GM21528 (cell line): ENCODE data around the gene PURA.

Experiments used
- ATAC-seq: cut with Tn5 transposase; IDR thresholded peaks from one replicate; pipeline ENCODE4 v1.9.1; 2021; ENCODE audit warnings: mild to moderate bottlenecking, moderate library complexity; ENCODE audit not compliant: unreplicated experiment, low FRiP score

Gene PURA

DNA sequence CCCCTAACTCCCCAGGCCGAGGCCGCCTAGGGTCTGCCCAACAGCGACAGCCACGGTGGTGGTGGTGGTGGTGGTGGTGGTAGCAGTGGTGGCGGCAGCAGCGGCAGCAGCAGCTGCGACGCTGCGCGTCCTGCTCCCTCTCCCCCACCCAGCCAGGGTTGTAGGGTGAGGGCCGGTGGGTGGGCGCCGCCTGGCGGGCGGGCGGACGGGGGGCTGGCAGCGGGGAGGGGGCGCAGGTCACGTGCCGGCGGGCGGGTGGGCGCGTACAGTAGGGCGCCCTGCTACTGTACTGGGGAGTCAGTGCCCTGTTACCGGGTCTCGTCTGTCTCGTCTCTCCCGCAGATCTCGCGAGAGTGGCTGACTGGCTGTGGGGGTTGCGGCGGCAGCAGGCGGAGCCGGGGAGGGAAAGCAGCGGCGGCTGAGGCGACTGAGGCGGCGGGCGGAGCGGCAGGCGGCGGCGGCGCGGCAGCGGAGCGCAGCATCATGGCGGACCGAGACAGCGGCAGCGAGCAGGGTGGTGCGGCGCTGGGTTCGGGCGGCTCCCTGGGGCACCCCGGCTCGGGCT lies at the start of gene PURA:
Gene PURA (plus strand): TSS at position 411 of the 565 bp plus-strand sequence. CDS start 73 bp downstream, at position 484.
- ATAC-seq, result peak; percentile 91

DNA sequence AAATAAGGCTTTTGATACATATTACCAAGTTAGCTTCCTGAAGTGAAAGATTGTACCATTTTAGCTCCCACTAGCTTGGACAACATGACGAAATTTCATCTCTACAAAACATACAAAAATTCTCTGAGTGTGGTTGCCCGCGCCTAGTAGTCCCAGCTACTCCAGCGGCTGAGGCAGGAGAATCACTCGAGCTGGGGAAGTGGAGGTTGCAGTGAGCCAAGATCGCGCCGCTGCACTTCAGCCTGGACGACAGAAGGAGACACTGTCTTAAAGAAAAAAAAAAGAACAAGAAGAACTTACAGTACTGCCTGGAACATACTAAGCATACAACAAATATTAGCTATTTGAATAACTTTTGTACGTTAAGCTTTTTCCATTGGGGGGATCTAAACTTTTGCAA lies 41.1 kb upstream of the PURA start:
- no peak for ATAC-seq

DNA sequence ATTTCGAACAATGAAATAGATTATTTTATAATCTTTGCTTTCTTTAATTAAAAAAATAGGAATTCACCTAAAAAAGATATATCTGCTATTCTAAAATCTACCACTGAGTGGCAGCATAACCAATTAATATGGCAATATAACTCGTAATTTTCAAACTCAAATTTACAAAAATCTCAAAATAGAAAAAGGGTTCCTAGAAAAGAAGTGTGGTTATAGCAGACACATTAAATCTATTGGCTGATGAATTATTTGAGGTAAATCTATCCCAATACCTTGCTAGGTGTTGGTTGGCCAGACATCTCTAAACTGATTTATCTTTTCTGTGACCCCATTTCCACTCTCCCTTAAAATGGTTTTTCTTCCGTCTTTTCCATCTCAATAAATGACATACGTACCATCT lies 40.6 kb upstream of the PURA start:
- no peak for ATAC-seq

DNA sequence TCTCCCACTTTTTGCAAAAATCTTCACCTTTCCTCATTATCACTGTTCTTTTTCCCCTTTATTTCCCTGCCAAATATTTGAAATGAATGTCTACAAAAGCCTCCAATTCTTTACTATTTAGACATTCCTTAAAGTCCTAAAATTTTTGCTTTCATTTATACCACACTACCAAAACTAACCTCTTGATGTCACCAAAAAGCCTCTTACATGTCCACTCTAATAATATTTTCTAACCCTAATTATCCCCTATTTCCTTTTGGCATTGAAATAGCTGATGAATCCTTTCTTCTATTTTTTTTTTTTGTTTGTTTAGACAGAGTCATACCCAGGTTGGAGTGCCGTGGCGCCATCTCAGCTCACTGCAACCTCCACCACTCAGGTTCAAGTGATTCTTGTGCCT lies 38.5 kb upstream of the PURA start:
- ATAC-seq, result no peak

DNA sequence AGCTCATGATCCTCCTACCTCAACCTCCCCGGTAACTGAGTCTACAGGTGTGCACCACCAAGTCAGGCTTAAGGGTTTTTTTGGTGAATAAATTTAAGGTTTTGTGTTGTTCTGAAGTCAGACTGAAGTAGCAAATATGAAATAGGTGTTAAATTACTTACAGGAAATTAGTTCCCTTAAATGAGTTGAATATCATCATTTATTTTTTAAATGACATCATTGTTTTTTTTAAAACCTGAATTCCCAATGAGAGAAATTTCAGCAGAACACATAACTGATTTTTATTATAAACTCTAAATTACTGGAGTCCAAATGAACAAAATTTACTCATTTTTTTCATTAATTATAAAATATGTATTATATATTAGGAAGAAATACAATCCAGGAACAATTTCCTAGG lies 37.8 kb upstream of the PURA start:
- ATAC-seq, result no peak

DNA sequence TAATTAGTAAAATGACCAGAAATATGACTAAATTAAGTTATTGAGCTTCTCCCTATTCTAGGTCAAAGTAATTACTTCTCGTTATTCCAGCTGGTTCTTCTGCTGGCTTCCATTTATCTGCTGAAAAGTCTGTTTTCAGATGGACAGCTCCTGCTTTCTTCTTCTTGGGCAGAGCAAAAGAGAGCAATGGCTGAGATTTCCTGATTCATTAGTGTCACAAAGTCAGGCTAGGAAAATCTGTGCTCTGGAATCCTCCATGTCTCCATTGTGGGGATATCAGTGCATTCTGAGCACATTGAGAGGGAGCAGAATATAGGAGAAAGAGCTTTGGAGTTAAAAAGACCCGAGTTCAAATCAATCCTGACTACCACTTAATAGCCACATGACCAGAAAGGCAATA lies 37.1 kb upstream of the PURA start:
- ATAC-seq, result no peak

DNA sequence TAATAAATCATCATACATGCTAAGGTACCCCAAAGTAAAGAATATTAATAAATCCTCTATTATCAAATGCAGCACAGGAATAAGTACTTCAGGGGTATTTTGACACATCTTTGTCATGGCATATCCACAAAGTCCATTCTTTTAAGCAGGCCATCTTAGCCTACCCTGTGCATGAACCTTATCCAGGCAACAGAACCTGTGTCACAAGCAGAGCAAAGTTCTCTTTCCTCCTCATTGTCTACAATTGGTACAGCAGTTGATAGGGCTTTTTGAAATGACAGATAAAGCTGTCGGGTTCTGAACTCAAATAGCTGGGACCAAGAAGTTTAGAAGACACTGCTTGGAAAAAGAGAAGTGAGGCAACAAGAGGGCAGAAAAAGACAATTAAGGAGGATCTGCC lies 30.8 kb upstream of the PURA start:
- ATAC-seq, result no peak

DNA sequence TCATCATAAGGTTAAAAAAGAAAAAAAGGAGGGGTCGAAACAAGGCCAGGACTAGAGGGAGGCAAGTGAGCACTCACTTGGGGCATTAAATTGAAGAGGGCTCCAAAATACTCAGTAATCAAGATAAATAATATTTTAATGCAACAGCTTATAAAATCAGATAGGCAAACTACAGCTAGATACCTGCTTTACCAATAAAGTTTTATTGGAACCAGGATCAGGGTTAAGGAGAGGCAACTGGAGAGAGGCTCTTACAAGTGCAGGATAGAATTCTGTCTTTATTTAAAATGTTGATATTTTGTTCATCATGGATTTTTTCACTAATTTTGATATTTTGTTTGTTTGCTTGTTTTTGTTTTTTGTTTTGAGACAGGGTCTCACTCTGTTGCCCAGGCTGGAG lies 30.3 kb upstream of the PURA start:
- ATAC-seq, result no peak

DNA sequence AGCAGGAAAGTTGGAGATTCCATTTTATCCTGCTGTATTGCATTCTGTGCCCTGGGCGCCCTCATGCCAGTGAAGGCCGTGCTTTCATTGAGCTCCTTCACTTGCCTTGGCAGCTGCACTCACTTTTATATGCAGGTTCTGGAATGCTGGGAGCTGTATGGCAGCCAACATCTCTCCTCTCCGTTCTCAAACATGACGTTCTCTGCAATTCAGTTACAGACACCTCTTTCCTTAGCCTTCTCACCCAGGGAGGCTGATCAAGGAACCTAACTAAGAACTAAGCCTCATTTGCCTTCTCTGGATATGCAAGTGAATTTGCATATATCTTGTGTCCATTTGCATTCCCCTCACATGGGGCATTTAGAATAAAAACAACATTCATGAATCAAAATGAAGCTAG lies 29.4 kb upstream of the PURA start:
- ATAC-seq, result no peak

DNA sequence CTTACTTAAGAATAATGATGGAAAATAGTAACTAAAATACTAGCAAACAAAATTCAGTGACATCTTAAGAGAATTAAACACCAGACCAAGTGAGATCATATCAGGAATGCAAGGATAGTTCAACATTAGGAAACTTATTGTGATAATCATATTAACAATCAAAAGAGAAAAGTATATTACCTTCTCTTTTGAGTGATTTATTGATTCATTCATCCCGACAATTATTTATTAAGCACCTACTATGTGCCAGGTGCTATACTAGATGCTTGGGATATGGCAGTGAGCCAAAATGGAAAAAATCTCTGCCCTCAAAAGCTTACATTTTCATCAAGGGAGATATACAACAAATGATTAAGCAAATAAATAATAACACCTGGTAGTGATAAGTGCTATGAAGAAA lies 23.7 kb upstream of the PURA start:
- no peak for ATAC-seq

DNA sequence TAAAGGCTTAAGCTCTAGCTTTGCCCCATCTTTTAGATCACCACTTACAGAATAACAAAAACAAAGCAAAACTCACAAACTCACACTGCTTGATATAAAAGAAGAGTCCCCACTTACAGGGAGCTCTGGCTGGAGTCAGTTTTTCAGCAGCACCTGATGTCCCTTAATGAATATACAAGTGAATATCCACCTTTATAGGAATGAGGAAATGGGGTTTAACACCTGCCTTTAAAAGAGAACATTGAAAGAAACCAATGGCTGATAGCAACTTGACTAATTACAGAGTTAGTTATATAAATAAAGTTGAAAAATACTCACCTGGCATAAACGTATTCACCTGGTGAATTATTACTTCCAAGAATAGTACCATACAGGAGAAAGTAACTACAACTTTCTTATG lies 20.7 kb upstream of the PURA start:
- ATAC-seq, result no peak

DNA sequence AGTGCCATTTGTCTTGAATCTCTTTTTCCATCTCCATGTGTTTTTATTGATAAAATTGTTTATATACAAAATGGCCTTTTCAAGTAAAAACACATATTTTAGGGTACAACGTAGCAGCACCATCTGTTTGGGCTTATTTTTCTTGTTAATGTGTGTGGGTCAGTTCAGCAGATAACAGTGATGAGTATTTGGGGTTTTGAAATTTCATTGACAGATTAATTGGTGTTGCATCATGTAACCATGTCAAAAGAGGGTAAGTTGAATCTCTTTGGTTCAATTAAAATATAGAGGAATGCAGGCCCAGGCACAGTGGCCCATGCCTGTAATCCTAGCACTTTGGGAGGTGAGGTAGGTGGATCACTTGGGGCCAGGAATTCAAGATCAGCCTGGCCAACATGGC lies 20.0 kb upstream of the PURA start:
- ATAC-seq, result no peak

DNA sequence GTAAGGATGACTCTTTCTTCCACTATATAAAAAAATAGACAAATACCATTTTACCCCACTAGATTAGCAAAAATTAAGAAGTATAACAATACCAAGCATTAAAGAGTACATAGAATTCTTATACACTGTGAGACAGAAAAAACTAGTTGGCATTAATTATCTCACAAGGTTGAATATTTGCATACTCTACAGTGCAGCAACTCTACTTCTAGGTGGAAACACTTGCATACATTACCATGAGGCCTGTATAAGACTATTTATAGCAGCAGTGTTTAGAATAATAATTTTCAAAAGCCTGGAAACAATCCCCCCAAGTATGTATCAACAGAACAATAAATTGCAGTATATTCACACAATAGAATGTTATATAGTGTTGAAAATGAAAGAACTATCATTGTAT lies 19.0 kb upstream of the PURA start:
- ATAC-seq, result no peak

DNA sequence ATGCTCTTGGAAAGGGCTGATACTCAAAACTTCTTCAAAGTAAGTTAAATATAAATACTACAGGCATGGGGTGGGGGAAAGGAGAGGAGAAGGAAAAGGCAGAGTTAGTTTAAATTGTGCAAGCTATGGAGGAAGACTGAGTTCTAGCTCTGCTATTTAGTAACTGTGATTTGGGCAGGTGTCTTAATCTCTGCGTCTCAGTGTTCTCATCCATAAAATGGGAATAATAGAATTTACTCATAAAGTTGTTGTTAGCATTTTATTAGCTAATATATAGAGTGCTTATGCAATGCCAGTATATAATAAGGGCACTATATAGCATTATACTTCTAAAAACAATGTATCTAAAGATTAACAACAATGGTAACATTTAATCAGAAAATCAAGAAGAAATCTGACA lies 12.7 kb upstream of the PURA start:
- ATAC-seq, result no peak

DNA sequence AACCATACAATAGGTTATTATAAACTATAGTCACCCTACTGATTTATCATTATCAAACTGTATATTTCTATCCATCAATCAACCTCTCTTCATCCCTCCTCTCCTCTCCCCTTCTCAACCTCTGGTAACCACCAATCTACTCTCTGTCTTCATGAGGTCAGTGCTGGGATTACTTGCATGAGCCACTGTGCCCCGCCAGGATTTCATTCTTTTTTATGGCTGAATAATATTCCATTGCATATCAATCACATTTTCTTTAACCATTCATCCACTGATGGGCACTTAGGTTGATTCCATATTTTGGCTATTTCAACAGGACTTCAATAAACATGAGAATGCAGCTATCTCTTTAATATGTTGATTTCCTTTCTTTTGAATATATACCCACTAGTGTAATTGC lies 10.8 kb upstream of the PURA start:
- ATAC-seq, result no peak

DNA sequence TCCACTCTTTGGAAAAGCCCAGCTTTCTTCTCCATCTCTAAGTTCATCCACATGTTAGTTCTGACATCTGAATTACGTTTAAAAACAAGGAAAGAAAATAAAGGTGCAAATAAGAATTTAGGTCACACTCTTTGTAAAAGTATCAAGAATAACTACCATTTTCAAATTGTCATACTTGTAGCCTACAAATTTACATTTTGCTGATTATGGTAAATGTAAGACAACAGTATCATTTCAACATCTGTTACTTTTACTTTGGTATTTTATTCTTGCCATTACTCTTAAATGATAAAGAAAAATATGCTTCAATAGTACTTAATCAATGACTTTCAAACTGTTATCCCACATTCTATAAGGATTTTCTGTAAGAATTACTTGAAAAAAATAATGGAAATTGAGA lies 9.8 kb upstream of the PURA start:
- ATAC-seq, result no peak

DNA sequence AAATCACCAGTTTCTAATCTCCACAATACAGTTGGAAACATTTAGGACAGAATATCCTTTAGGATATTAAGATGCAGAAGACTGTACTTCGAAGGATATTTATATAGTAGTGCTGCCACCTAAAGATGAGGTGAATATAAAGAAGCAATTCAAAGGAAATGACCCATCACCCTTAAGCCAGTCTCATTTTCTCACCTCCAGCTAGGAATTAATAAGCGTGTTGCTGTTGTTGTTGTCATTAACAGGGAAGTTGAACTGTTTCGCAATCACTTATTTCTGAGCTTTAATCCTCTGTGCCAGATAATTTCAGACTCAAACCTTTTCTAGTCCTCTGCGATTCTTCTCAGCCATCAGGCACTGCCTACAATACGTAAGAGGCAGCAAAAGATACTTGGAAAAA lies 7.8 kb upstream of the PURA start:
- no peak for ATAC-seq

DNA sequence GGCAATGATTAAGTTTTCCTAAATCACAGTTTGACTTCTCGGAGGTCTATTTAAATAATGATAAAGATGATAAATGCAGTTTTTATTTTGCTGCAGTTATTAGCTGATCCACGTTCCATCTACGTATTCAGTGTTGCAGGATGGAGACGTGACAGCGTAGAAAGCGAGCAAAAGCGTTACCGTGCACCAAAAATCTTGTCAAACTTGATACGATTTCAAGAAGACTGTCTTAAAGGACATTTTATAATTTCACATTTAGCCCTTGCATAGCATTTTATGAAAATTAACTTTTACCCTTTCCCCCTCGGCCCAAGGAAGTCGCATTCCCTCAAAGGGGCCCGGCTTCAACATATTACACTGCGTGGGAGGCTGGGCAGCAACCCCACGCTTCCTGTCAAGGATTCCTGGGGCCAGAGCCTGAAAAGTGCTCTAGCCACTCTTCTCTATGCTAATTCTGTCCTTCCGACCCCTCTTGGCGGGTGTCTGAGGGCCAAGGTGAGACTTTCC lies 7.1 kb upstream of the PURA start:
- no peak for ATAC-seq

DNA sequence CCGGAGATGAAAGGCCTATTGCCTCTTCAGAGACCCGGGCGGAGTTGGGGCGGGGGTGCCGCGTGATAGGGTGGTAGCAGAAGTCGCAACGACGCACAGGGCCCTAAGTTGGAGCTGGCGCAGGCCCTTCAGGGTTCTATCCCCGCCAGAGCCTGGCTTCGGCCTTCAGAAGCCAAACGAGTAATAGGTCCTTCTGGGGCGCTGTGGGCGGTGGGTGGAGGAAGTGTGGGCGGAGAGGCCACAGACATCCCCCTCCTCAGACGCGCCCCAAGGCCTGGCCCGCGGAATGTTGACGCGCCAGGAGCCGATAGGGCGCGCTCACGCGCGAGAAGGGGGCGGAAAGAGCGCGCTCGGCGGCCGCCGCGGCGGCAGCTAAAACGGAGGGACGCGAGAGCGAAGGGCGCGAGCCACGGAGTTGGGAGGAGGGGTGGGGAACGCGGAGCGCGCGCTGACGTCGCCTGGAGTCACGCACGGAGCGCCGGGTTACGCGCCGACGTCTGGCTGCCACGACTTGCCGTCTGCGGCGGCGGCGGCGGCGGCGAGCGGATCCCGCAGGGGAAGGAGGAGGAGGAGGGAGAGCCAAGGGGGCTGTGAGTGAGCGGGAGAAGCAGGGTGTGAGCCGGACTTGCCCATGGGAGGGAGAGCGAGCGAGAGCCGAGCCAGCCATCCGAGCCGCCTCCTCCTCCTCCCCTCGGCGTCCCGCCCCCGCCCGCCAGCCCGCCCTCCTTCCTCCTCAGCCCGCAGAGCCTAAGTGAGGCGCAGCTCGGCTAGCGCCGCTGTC lies 6.4 kb upstream of the PURA start:
- peak; percentile 90 for ATAC-seq

DNA sequence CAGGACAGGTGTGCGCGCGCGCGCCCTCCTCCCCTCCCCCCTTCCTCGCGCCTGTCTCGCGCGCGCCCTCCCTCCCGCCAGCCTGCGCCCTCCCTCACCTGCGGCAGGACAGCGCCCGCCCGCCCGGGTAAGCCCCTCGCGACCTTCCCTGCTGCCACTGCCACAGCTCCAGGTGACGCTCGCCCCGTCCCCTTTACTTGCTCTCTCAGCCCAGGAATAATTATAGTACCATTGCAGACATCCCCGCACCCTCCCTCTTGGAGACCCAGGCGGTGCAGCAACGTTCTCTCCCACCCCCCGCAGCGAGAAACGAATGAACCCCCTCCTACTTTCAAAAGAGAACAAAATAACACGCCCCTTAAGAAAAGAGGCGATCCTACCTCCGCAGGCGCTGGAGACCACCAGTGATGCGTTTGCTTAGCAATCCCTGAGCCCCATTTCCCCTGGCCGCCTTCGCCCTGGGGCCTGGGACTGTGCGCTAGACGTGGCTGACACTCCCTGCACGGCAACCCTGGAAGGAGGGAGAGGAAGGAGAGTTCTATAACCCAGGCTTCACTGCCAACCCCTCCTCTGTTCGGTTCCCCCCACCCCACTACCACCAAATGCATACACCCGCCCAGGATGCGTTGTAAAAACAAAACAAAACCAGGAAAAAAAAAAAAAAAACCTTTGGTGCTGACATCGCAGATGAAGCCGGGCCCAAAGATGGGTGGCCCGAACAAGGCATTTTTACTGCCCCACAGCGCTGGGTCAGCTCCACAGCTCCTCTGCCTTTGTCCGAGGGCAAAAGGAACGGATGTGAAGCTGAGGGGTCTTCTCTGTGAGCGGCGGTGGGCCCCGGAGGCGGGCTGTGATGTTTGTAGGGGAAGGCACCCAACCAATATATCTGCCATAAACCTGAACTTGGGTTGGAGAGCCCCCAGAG lies 5.6 kb upstream of the PURA start:
- no peak for ATAC-seq

DNA sequence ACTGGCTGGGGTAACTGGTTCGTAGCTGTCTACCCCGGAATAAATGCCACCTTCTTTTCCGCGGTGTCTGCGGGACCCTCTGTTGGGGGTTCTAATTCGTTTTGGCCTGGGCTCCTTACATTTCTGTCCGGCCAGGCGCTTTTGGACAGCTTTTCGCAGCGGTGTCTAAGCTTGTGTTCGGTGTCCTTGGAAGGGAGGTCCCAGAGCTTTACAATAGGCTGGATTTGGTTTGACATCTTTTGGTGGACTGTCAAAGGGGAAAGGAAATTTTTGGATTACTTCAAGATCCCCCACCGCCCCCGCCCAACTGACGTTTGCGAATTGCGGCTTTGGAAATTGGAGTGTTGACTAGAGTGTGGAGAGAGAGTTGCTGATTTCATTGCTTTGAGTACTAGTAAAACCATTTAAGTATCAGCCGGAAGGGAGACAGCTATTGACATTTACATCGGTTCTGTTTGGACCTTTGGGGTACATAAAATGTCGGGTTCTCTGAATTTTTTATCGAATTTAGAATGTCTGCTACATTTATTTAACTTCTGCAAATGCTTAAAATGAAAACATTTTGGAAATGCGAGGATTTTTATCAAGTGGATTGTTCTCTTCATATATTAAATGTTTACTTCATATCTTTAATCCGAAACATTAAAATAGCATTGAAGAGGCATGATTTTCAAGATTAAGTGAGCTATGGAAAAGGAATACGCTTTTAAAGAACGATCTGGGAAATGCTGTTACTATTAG lies 4.7 kb upstream of the PURA start:
- ATAC-seq, result no peak
